OCI-LY7 (cell line): Measurements from ENCODE around the gene LRAT.

Source experiments
- EZH2phosphoT487 ChIP-seq: fragments of 200-600 bp; sonication (generic); IDR thresholded peaks from 2 replicates; pipeline ENCODE4 v1.6.1; 2018; ENCODE audit warnings: low read depth, borderline replicate concordance, mild to moderate bottlenecking, mixed run types, antibody characterized with exemption, low read length, moderate library complexity, mixed read lengths
- TF ChIP-seq, protein P1 (sequence below): fragments of 200-600 bp; sonication (generic); conservative IDR thresholded peaks from 2 replicates; pipeline ENCODE4 v1.5.1; 2014; ENCODE audit warnings: mild to moderate bottlenecking, antibody characterized with exemption, low read length, moderate library complexity, mixed read lengths

DNA sequence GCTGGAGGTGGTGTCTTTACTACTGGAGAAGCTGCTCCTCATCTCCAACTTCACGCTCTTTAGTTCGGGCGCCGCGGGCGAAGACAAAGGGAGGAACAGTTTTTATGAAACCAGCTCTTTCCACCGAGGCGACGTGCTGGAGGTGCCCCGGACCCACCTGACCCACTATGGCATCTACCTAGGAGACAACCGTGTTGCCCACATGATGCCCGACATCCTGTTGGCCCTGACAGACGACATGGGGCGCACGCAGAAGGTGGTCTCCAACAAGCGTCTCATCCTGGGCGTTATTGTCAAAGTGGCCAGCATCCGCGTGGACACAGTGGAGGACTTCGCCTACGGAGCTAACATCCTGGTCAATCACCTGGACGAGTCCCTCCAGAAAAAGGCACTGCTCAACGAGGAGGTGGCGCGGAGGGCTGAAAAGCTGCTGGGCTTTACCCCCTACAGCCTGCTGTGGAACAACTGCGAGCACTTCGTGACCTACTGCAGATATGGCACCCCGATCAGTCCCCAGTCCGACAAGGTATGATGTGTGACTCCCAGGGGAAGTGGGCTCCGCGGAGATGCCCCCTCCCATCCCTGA, 634 bp downstream of the LRAT start:
- TF ChIP-seq, protein P1, sequence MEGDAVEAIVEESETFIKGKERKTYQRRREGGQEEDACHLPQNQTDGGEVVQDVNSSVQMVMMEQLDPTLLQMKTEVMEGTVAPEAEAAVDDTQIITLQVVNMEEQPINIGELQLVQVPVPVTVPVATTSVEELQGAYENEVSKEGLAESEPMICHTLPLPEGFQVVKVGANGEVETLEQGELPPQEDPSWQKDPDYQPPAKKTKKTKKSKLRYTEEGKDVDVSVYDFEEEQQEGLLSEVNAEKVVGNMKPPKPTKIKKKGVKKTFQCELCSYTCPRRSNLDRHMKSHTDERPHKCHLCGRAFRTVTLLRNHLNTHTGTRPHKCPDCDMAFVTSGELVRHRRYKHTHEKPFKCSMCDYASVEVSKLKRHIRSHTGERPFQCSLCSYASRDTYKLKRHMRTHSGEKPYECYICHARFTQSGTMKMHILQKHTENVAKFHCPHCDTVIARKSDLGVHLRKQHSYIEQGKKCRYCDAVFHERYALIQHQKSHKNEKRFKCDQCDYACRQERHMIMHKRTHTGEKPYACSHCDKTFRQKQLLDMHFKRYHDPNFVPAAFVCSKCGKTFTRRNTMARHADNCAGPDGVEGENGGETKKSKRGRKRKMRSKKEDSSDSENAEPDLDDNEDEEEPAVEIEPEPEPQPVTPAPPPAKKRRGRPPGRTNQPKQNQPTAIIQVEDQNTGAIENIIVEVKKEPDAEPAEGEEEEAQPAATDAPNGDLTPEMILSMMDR = no peak
- no peak for TF ChIP-seq EZH2phosphoT487
